ENCODE measurements around the gene CCP110.

GRCh38 chr16:19507867-19508266 lies 15.9 kb upstream of the CCP110 start:
- TF ChIP-seq POLR2AphosphoS5 (IDR thresholded peaks at IDR 0.05; ENCODE audit: borderline replicate concordance, low read depth, low read length) (no peak), EZH2 (IDR thresholded peaks at IDR 0.05) (no peak)
